HG02763 (cell line): Measurements from ENCODE around the gene RAC2.
"Not testable (repeated sequence)": the region's sequence is repeated elsewhere in the genome, so short reads cannot be mapped to it uniquely, and the experiment has no call there.

Experiments used
- ATAC-seq: cut with Tn5 transposase; IDR thresholded peaks from one replicate; pipeline ENCODE4 v1.9.1; 2021; ENCODE audit warnings: mild to moderate bottlenecking, moderate library complexity; ENCODE audit not compliant: unreplicated experiment

RAC2 gene

DNA sequence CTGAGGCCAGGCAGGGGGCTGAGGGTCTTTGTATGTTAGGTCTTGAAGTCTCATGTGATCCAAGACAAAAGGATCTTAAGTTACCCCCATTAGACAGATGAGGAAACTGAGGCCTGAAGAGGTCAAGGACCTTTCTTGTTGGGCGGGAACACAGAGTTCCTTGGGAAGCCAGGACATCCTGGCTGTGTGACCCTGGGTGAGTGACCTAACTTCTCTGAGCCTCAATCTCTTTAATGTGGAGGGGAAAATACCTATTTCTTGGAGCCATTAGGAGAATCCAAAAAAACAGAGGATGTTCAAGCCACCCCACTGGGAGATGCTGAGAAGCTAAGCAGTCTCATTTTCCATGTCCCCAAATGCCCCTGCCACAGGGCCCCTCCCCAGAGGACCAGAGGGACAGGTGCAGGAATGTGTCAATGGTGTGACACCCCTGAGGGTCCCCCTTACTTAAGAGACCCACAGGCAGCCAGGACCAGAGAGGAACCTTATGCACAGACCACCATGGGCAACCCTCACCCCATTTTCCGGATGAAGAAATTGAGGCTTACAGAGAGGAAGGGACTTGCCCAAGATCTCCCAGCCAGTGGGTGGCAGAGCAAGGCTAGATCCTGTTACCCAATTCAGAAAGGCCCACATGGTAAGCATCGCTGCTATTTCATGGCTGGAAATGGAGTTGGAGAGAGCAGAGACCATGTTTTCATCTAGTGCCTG is 8.0 kb downstream of the RAC2 start:
- ATAC-seq: no peak

DNA sequence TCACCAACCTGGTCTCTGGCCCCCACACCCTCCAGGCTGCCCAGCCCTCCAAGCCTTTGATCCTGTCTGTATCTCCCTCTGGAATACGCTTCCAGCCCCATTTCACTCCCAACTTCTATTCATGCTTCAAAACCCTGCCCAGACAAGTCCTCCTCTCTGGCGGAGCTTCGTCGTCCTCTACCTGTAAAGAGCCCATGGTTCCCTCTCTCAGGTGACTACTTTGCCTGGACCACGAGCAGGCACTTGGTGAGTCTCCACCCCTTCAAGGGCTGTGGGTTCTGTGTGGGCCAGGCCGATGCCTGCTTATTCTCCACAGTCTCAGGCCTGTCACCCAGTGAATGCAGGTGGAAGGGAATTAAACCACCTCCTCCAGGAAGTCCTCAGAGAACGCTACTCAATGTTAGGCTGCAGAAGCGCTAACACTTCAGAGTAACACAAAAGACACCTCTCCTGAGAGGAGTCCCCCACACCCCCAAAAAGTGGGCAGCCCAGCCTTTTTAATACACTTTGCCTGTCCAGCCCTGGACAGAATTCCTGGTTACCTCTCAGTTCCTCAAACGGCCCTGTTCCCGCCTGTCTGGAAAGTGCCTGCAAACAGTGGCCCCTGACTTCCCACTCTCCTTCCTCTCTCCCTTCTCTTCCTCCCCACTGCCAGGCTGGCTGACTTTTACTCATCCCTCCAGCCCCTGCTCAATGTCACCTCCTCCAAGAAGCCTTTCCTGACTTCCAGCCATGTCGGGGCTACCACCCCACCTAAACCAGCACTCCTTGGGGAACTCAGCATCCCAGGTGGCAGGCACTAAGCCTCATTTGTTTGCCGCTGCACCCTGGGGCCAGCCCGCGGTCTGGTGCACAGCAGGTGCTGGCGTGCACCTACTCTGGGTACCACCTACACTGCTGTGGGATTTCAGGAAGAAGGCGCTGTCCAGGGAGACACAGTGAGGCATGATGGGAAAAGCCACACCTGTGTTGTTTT is 9.0 kb downstream of the RAC2 start:
- no peak for ATAC-seq

DNA sequence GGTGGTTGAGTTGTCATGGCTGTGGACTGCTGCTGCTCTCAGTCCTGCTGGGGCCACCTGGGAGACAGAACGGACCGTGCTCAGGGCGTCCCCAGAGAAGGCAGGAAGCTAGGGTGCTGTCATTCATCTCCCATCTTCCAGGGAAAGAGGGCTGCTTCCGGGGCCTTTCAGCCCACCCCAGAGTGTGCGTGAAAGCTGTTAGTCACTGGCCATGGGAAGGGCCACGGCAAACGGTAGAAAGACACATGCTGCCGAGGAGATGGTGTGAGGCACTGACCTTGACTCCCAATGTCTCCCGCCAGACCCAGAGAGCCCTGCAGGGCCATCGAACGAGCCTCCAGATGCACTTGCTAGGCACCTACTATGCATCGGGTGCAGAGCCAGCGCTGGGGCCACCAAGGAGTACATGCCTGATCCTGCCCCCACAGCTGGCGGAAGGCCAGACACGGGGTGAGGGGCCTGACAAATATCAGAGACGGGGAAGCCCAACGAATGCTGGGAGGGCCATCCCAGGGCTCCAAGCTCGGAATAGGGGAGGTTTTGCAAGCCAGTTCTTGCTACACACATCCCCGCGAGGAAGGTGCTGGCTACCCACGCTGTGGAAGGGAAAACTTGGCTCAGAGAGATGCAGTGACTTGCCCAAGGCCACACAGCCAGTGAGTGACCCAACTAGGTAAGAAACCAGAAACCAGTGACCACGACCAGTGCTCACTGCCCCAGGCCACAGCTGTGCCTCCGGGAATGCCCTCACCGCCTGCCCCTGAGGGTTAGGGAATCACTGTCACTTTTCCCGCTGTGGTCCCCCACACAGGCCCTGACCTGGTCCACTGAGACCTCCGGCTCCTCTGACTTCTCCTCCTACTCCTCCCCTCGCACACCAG is 10.1 kb downstream of the RAC2 start:
- ATAC-seq: no peak

DNA sequence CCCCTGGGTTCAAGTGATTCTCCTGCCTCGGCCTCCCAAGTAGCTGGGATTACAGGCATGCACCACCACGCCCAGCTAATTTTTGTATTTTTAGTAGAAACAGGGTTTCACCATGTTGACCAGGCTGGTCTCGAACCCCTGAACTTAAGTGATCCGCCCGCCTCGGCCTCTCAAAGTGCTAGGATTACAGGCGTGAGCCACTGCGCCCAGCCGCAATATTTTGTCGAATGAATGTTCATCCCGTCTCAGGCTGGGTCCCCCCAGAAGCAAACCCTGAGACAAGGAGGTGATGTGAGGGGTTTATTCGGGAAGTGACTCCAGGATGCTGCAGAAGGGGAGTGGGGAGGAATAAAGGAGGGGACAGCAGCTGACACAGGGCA is 10.7 kb downstream of the RAC2 start:
- ATAC-seq: not testable (repeated sequence)

DNA sequence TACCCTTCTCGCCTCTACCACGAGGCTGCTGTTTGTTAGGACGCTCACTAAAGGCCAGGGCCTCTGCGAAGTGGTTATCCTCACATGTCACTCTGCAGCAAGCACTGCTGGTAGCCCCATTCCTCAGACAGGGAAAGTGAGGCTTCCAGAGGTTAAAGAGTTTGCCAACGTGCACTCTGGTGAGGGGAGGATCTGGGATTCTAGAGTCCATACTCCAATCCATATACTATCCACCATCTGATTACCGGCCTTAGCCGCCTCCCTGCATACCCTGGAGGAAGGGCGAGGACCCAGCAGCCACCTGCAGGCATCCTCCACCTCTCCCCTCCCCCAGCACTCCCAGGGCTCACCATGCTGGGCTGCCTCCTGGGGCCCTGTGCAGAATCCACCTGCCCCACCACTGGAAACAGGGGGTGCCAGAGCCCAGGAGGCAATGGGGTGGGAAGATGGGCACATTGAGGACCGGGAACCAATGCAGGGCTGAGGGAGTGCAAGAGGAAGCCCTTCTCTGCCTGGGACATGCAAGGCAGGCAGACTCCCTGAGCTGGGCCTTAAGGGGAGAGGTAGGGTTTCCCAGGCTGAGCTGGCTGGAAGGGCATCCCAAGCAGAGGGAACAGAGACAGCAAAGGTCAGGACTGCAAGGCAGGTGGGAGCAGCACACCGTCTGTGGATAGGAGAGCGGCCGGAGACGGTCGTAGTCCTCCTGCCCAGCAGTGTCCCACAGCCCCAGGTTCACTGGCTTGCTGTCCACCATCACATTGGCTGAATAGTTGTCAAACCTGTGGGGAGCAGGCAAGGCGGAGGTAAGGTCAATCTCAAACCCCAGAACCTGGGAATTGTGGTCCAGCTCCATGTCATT is 11.7 kb downstream of the RAC2 start:
- ATAC-seq: no peak

DNA sequence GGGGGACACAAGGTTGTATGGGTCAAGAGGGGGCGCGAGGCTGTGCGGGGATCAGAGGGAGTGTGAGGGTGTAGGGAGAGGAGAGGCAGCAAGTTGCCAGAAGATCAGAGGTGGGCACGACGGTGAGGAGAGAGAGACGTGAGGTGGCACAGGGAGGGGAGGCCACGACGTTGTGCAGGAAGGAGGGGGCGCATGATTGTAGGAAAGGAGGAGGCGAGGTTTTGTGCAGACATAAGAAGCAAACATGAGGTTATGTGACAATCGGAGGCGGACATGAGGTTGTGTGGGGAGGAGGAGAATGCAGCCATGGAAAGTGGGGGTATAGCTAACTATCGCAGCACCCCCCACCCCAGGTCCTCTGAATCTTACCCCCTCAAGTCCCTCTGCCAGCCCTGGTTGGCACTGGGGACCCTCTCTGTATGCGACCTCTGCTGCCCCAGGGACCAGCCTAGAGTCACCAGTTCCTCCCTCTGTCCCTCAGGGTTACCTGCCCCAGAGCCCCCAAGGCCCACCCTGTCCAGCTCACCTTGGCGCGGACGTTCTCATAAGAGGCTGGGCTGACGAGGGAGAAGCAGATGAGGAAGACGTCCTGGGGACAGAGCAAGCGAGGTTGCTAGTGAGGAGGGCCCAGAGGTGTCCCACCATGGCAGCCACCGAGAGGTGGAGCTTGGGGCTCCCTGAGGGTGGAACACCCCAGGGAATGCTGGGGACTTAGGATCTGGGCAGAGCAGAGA is 12.5 kb downstream of the RAC2 start:
- ATAC-seq: no peak

DNA sequence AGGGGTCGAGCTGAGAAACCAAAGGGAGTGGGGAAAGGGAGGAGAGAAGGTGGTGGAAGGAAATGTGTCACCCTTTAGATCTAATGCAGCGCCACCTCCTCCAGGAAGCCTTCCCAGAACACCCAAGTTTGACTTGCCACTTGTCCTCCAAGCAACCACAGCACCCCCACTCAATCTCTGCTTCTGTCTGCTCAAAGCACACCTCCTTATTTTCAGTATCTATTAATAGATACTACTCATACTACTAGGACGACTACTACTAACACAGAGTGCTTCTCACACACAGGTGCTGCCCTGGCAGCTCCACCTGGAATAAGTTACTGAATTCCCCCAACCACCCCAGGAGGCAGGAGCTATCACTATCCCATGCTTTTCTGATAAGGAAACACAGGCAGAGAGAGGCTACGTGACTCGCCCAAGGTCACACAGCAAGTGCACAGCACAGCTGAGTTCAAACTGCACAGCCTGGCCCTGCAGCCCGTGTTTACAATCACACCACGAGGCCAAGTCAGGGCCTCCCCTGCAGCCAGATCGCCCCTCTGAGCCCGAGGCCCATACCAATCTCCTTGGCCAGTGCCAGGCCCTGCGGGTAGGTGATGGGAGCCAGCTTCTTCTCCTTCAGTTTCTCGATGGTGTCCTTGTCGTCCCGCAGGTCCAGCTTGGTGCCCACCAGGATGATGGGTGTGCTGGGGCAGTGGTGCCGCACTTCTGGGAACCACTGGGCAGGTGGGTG is 13.2 kb downstream of the RAC2 start:
- ATAC-seq: no peak

DNA sequence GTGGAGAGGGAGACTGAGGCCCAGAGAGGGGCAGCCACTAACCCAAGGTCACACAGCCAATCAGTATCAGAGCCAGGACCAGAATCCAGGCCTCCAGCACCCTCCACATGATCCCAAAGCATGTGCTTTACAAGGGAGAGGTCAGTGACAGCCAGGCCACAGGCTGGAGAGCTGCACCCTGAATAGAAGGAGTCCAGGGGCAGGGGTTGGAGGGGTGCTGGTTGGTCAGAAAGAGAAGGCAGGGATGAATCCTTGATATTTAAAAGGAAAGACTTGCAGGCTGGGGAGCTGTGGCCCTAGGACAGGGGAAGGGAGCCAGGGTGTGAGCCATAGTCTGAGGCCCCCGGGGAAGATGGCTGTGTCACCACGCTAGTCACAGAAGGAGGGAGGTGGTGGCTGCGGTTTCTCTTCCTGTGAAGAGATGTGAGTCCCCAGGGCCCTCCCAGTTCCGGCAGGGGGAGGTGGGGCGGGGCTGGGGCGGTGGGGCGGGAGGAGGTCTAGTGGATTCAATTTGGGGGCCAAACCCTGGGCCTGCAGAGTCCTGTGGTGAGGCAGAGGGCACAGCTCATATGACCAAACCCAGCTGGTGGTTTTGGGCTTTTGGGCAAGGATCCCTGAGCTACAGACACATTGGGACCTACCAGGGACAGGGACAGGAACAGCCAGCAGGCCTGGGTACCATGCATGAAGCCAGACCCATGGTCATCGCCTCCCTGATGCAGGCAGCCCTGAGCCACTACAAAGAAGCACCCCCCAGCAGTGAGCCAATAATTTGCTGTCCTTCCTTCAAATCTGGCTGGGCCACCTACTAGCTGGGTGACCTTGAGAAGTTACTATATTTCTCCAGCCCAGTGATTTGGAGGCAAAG is 14.0 kb downstream of the RAC2 start:
- ATAC-seq: peak; percentile 55

DNA sequence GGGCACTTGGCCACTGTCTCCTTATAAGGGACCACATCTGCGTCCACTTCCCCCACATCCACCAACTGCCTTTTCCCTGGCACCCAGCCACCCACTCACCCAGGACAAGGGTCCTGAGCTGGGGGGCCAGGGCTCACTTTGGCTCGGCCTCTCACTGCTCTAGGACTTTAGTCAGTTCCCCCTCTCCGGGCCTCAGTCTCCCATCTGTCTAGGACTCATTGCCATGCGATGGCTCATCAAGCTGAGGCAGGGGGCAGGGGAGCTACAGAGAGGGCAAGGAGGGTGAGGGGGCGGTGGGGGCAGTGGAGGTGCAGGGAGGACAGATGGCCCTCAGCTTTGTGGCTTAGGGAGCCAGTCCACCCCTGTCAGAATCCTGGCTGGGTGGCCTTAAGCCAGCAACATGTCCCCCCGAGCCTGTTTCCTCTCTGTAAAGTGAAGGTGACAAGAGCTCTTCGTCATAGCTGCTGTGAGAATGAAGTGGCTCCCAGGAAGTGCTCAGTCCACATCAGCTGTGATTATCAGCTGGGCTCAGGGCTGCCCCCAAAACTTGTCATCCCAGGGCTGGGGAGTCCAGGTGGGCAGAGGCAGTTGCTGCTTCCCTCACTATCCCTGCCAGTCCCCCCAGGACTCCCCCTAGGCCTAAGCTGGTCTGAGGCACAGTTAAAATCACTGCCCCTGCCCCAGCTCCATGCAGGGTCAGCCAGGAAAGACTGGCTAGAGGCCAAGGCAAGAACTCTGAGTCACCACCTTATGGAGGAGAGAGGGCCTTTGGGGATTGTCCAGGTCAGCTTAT is 14.9 kb downstream of the RAC2 start:
- no peak for ATAC-seq

DNA sequence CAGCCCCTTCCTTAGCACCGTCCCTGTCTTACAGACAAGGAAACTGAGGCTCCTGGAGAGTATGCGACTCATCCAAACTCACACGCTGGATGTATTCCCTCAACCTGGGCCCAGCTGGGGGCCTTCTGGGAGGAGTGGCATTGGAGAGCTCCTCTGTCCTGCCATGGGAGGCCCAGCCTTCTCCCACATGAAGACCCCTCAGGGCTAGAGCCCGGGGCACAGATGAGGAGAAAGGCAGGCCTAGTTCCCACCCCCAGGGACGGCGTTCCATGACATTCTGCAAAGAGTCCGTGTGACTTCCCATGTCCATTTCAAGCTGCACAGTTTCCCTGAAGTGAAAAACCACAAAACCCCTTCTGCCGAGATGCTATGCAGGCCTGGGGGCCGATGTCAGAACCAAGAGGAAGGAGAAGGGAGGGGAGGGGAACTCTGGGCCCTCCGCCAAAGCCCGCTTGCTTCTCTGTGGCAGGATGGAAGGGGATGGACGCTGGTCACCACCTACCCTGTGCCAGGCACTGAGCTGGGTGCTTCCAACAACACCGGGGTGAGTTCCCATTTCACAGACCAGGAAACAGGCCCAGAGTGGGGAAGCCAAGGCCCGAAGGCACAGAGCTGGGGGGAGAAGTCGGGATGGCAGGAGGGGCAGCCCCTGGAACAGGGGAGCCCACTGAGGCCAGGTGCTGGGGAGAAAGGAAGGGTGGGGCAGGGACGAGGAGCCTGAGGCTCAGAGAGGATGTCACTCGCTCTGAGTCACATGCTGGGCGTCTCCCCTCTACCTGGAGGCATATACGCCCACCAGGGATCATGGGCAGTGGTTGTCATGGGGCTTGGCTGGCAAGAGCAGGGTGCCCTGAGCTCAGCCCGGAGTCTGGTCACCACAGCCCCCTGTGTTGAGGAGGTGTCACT is 15.7 kb downstream of the RAC2 start:
- no peak for ATAC-seq

DNA sequence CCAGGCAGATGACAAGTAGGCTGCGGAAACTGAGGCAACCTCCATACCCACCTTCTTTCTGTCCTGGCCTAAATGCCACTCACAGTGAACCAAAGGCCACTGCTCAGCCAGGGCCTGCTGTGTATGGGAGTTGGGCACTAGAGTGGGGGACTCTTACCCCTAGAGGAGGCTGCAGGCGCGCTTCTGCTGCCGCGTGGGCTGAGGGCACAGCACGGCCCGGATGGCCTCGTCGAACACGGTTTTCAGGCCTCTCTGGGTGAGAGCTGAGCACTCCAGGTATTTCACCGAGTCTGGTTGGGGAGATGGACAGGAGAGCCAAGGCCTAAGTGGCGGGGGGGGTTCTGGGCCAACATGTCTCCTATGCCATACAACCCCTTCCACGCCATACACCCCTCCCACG is 17.6 kb downstream of the RAC2 start:
- ATAC-seq: no peak

DNA sequence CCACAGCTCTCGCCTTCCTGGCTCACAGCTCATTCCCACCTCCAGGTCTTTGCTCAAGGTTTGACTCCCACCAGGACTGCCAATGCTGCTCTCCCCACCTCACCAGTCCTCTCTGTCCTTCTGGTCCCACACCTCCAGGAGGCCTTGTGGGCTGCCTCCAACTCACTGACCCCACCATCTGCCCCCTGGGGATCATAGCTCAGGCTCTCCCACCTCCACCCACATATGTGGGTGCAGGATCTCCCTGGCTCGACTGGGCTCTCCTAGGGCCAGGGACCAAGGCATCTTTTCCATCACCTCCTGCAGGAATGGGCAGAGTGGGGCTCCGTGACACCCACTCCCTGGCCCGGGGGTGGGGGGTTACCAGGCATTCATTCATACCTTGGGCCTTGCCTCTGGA is 18.0 kb downstream of the RAC2 start:
- no peak for ATAC-seq

DNA sequence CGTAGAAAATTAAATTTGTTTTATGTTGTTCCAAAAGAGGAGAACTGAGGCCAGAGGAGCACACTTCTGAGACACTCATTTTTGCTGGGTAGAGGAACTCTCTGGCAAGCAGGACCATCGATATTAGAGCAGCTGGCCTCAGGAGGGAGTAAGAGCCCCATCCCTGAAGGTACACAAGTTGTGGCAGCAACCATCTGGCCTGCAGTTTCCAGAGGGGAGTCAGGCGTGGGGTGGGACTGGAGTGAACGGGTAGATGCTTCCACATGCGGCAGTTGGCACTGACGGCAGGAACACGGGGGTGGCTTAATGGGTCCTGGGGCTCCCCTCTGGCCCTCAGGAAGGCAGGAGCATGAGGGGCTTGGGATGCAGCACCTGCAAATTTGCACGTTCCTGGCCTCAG is 18.6 kb downstream of the RAC2 start:
- no peak for ATAC-seq

DNA sequence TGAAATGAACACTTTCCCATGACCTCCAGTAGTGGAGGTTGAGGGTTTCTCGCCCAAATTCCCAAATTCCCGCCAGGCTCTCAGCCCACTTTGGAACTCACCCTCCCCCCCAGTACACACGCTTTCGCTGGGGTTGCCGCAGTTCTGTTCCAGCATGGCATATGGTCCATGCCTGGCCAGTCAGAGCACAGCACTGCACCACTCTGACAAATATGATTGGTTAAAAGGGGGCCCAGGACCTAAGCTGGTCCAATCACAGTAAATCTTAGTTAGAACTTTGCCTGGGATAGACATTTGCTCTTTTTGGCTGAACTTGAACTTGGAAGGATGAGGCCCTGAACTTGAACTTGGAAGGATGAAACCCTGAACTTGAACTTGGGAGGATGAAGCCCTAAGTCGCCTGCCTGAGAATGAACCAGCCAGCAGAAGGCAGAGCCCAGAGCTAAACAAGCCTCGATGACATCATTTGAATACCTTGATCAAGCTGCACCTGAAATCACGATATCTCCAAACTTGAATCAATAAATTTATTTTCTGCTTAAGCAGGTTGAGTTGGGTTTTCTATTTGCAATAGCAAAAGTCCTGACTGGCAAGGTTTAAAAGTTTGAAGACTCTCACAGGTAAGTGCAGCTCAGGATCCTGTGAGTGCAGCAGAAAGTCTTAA is 19.2 kb downstream of the RAC2 start:
- no peak for ATAC-seq

DNA sequence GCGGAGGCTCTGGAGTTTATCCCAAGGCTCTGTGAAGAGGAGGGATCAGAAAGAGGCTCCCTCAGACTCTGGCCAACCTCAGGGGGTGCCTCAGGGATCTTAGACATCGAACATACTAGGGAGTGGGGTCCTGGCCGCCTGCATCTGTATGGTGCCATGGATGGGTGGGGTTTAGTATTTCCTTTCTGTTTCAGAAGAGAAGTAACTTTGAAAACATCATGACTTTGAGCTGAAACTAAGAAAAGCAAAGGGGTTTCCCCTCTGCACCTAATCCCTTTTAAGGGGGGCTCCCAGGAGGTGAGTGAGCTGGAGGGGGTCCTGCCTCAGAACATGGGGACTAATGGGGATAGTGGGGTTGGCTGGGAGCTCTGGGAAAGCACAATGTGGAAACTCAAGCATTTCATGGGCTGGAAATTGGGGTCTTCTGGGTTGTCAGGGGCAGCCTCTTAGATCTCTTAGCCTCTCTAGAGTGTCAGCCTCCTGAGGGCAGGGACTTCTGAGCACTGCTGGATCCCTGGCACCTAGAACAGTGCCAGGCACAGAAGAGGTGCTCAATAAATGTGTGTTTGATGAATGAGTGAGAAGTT is 20.0 kb downstream of the RAC2 start:
- no peak for ATAC-seq
